Umbilical cord (tissue), 2 donors: ENCODE results near the gene TMEM14C. TPM values are rescaled to one million over a fixed set of nuclear protein-coding genes. Genes with fewer than 3 reads are reported as not detected.
"Not testable (repeated sequence)": the region's sequence is repeated elsewhere in the genome, so short reads cannot be mapped to it uniquely, and the experiment has no call there.

Source experiments
- DNase-seq: peaks from one replicate; pipeline ENCODE4 v3.0.0-alpha.2; 2015; ENCODE audit warnings: low spot score
- total RNA-seq: library from RNA; depleted of rRNA; stranded (reverse); fragments of >200 nt; gene quantifications from one replicate; pipeline ENCODE4 v1.2.3, GENCODE V29; 2014; ENCODE audit warnings: low replicate concordance; ENCODE audit not compliant: insufficient read depth

TMEM14C gene
- total RNA-seq, 1 donor from 2014 or later, result 75.1 TPM

DNA sequence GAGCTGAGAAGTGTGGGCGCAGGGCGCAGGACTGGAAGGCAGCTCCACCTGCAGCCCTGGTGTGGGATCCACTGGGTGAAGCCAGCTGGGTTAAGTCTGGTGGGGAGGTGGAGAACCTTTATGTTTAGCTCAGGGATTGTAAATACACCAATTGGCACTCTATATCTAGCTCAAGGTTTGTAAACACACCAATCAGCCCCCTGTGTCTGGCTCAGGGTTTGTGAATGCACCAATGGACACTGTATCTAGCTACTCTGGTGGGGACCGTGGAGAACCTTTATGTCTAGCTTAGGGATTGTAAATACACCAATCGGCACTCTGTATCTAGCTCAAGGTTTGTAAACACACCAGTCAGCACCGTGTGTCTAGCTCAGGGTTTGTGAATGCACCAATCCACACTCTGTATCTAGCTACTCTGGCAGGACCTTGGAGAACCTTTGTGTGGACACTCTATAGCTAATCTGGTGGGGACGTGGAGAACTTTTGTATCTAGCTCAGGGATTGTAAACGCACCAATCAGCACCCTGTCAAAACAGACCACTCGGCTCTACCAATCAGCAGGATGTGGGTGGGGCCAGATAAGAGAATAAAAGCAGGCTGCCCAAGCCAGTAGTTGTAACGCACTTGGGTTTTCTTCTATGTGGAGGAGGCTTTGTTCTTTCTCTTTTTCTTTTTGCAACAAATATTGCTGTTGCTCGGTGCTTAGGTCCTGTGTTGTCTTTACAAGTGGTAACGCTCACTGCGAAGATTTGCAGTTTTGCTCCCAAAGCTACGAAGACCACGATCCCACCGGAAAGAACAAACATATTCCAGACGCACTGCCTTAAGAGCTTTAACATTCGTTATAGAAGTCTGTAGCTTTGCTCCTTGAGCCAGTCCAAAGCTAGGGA, 1.7 kb upstream of the TMEM14C start:
- DNase-seq, result not testable (repeated sequence)

DNA sequence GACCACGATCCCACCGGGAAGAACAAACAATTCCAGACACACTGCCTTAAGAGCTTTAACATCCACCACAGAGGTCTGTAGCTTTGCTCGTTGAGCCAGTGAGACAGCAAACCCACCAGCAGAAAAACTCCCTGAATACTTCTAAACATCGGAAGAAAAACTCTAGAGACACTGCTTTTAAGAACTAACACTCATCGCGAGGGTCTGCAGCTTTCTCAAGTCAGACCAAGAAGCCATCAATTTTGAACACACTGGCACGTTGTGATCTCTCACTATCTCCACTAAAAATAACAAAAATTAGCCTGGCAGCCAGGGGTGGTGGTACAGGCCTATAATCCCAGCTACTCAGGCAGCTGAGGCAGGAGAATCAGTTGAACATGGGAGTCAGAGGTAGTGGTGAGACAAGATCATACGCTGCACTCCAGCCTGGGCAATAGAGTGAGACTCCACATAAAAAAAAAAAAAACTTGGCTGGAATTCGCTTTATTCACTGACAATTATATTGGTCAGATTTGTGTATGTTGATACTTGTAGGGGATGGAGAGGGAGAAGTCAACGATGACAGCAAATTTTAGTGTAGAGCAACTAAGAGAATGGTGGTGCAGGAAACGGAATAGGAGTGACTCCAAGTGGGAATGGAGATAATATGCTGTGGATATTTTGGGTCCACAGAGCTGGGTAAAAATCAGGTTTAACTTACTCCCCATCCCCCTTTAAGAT, 860 bp upstream of the TMEM14C start:
- DNase-seq, result peak; percentile 21

GRCh38 chr6:10722570-10722819, 375 bp upstream of the TMEM14C start:
- no peak for DNase-seq

- DNase-seq, result no peak
These were observed 654 bp downstream of the TMEM14C start for GRCh38 chr6:10723567-10723881.

DNA sequence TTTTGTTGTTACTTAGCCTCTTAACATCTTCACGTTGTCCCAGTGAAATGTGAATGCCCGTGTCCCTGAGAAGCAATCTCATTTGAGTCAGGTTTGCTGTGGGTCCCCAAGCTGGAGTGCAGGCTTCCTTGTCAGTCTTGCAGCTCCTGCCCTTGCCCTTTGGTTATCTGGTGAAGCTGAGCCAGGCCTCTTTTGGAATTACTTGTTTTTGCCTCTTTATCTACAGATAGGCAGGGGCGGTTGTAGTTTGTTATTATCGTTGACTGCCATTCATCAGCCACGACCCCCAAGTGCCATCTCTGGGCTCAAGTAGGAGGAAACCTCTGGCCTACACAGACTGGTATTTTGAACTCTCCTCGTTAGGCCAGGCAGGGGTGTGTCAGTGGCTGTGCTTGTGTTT, 2.2 kb downstream of the TMEM14C start:
- no peak for DNase-seq

- no peak for DNase-seq
These were observed 2.8 kb downstream of the TMEM14C start for GRCh38 chr6:10725716-10726115.

DNA sequence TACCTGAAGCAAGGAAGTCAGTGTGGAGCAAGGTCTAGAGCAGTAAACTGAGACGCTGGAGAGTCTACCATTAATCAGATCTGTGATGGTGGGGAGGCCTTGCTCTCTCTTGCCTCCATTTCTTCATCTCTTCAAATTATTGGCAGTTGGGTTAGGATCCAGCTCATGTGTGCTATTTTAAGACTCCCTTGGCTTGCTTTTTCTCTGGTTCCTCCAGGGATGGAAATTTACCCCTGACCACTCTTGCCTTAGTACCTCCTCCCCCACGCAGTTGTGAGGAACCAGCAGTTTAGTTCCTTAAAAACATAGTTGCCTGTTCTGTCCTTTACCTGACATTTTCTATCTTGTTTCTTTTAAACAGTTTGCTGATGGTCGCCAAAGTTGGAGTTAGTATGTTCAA, 7.4 kb downstream of the TMEM14C start:
- DNase-seq, result no peak

- no peak for DNase-seq
These were observed 10.4 kb downstream of the TMEM14C start for GRCh38 chr6:10733151-10733715.

- DNase-seq, result no peak
These were observed 11.0 kb downstream of the TMEM14C start for GRCh38 chr6:10733863-10734262.

- DNase-seq, result no peak
These were observed 13.9 kb downstream of the TMEM14C start for GRCh38 chr6:10736731-10737130.

GRCh38 chr6:10740061-10740460, 17.2 kb downstream of the TMEM14C start:
- DNase-seq, result no peak

DNA sequence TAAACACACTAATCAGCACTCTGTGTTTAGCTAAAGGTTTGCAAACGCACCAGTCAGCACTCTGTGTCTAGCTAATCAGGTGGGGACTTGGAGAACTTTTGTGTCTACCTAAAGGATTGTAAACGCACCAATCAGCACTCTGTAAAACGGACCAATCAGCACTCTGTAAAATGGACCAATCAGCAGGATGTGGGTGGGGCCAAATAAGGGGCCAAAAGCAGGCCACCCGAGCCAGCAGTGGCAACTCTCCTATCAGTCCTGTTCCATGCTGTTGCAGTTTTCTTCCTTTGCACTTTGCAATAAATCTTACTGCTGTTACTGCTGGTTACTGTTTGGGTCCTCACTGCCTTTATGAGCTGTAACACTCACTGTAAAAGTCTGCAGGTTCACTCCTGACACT, 18.8 kb downstream of the TMEM14C start:
- not testable (repeated sequence) for DNase-seq

- DNase-seq, result no peak
These were observed 19.4 kb downstream of the TMEM14C start for GRCh38 chr6:10742251-10742650.

GRCh38 chr6:10743515-10743914, 20.6 kb downstream of the TMEM14C start:
- no peak for DNase-seq

DNA sequence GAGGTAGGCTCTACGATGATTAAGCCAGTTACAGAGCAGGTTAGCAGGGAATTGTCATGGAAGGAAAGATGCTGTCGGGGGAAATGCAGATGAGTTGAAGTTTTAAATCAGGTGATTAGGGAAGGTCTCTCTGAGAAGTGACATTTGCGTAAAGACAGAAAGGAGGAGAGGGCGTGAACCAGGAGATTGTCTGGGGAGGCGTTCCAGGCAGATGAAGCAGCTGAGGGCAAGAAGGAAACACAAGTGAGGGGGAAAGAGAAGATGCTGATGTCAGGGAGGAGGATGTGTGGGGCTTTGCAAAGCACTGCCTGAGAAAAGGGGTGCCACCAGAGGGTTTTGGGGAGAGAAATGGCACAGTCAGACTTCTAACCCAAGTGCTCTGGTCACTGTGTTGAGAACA, 22.2 kb downstream of the TMEM14C start:
- DNase-seq, result no peak

DNA sequence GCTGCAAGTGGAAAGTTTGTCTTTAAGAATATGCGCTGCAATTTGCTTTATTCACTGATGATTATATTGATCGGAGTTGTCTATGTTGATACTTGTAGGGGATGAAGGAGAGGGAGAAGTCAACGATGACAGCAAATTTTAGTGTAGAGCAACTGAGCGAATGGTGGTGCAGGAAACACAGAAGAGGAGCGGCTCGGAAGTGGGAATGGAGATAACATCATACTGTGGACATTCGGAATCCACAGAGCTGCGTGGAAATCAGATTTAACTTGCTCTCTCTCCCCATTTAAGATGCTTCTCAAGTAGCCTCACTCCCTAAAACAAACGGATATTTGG, 24.0 kb downstream of the TMEM14C start:
- DNase-seq, result no peak

DNA sequence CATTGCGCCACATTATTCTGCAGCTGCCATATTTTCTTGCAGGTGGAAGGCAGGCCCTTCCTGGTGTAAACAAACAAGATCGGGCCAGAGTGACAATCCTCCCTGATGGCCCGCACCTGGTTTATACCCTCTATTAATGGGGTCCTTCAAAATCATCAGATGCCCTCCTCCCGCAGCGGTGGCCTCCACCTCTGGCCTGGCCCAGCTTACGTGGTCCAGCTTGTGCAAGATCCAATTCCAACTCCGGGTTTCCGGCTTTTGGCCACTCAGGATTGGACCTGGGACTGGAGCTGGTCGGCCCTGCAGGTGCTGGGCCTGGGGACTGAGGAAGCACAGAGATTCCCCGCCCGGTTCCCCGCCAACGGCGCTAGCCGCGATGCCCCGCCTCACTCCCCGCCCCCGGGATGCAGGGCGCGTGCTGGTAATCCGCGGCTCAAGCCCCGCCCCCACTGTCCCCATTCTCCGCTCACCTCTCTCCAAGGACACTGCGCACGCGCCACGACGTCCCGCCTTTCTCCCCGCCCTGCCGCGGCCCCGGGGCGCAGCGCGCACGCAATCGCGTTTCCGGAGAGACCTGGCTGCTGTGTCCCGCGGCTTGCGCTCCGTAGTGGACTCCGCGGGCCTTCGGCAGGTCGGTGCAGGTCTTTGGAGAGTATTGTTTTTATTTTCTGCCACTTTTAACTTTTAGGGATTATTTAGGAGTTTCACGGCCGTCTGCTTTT, 24.5 kb downstream of the TMEM14C start, which contains the start of gene TMEM14B:
TMEM14B (plus strand) TSS at position 555 of the 722 bp plus-strand sequence. CDS start 1,441 bp downstream, outside the sequence.
- peak; percentile 98 for DNase-seq

GRCh38 chr6:10749734-10750133, 26.9 kb downstream of the TMEM14C start:
- DNase-seq, result no peak

- not testable (repeated sequence) for DNase-seq
These were observed 27.7 kb downstream of the TMEM14C start for GRCh38 chr6:10750568-10750967.

GRCh38 chr6:10751757-10752156, 28.9 kb downstream of the TMEM14C start:
- not testable (repeated sequence) for DNase-seq

DNA sequence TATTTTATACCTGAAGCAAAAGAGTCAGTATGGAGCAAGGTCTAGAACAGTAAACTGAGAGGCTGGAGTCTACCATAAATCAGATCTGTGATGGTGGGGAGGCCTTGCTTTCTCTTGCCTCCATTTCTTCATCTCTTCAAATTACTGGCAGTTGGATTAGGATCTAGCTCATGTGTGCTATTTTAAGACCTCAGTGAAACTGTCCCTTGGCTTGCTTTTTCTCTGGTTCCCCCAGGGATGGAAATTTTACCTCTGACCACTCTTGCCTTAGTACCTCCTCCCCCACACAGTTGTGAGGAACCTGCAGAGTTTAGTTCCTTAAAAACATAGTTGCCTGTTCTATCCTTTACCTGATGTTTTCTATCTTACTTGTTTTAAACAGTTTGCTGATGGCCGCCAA, 33.2 kb downstream of the TMEM14C start:
- DNase-seq, result no peak

- peak; percentile 28 for DNase-seq
These were observed 36.5 kb downstream of the TMEM14C start for GRCh38 chr6:10759312-10759839.
